Ammon's horn (tissue), 1 donor: ENCODE data around the gene TEX29.

ENCODE experiments used
- DNase-seq: peaks from one replicate; pipeline ENCODE4 v3.0.0-alpha.2; 2016; ENCODE audit warnings: low spot score

Gene TEX29

GRCh38 chr13:111393221-111393790, 72.9 kb downstream of the TEX29 start:
- no peak for DNase-seq
